NCI-H748 (cell line): ENCODE results near the gene ASXL1.
"Not testable (repeated sequence)": the region's sequence is repeated elsewhere in the genome, so short reads cannot be mapped to it uniquely, and the experiment has no call there.

Experiments used
- DNase-seq: peaks from one replicate; lab custom pipeline; 2025; ENCODE audit not compliant: unreplicated experiment; lab: John Stamatoyannopoulos, UW

The ASXL1 gene

GRCh38 chr20:32397567-32398084, 39.5 kb downstream of the ASXL1 start:
- no peak for DNase-seq

GRCh38 chr20:32400476-32400875, 42.3 kb downstream of the ASXL1 start:
- DNase-seq: no peak

- no peak for DNase-seq
Observed at GRCh38 chr20:32404017-32404416, 45.9 kb downstream of the ASXL1 start.

- DNase-seq: no peak
Observed at GRCh38 chr20:32406701-32407100, 48.6 kb downstream of the ASXL1 start.

GRCh38 chr20:32407131-32407750, 49.1 kb downstream of the ASXL1 start:
- not testable (repeated sequence) for DNase-seq

GRCh38 chr20:32411955-32412706, 54.0 kb downstream of the ASXL1 start:
- DNase-seq: no peak

- no peak for DNase-seq
Observed at GRCh38 chr20:32415494-32415893, 57.4 kb downstream of the ASXL1 start.

GRCh38 chr20:32416206-32416605, 58.1 kb downstream of the ASXL1 start:
- DNase-seq: no peak

- no peak for DNase-seq
Observed at GRCh38 chr20:32418376-32418775, 60.2 kb downstream of the ASXL1 start.

- DNase-seq: no peak
Observed at GRCh38 chr20:32421290-32421689, 63.2 kb downstream of the ASXL1 start.

GRCh38 chr20:32427996-32428395, 69.9 kb downstream of the ASXL1 start:
- DNase-seq: no peak

- no peak for DNase-seq
Observed at GRCh38 chr20:32429343-32429742, 71.2 kb downstream of the ASXL1 start.

- DNase-seq: no peak
Observed at GRCh38 chr20:32429745-32430360, 71.7 kb downstream of the ASXL1 start.

- no peak for DNase-seq
Observed at GRCh38 chr20:32431457-32431856, 73.3 kb downstream of the ASXL1 start.

- no peak for DNase-seq
Observed at GRCh38 chr20:32432277-32432676, 74.1 kb downstream of the ASXL1 start.

- no peak for DNase-seq
Observed at GRCh38 chr20:32433311-32434021, 75.3 kb downstream of the ASXL1 start.

GRCh38 chr20:32434434-32434833, 76.3 kb downstream of the ASXL1 start:
- no peak for DNase-seq

GRCh38 chr20:32435449-32436107, 77.4 kb downstream of the ASXL1 start:
- DNase-seq: no peak

- no peak for DNase-seq
Observed at GRCh38 chr20:32436142-32436861, 78.2 kb downstream of the ASXL1 start.

GRCh38 chr20:32436968-32437367, 78.8 kb downstream of the ASXL1 start:
- no peak for DNase-seq
